Measurements from ENCODE around the gene PRDM16. TPM values are rescaled to one million over a fixed set of nuclear protein-coding genes. Genes with fewer than 3 reads are reported as not detected.
A peak's percentile ranks its signal among the peaks of the same experiment; 100 is the strongest.

Gene PRDM16
- total RNA-seq, 4 donors from 2014 or later: 0.19 to 1.6 (median 0.36) TPM

- DNase-seq (ENCODE audit: low spot score in 2 of 2): peak; percentile 40 to 71
- Histone ChIP-seq H3K4me1 (no peaks in the 10 kb centered on the region), H3K4me3 (no peak overlapping the region), H3K36me3 (no peaks in the 10 kb centered on the region), H3K9me3 (no peaks in the 10 kb centered on the region), H3K27me3 (peaks cover 76% of the 10 kb centered on the region), H3K27ac (no peak overlapping the region)
- whole genome bisulfite sequencing: 57% methylated on average over 4 of the region's 19 CpGs
- no peak for TF ChIP-seq EP300 (IDR thresholded peaks at IDR 0.05)
- TF ChIP-seq, protein P1, sequence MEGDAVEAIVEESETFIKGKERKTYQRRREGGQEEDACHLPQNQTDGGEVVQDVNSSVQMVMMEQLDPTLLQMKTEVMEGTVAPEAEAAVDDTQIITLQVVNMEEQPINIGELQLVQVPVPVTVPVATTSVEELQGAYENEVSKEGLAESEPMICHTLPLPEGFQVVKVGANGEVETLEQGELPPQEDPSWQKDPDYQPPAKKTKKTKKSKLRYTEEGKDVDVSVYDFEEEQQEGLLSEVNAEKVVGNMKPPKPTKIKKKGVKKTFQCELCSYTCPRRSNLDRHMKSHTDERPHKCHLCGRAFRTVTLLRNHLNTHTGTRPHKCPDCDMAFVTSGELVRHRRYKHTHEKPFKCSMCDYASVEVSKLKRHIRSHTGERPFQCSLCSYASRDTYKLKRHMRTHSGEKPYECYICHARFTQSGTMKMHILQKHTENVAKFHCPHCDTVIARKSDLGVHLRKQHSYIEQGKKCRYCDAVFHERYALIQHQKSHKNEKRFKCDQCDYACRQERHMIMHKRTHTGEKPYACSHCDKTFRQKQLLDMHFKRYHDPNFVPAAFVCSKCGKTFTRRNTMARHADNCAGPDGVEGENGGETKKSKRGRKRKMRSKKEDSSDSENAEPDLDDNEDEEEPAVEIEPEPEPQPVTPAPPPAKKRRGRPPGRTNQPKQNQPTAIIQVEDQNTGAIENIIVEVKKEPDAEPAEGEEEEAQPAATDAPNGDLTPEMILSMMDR (IDR thresholded peaks at IDR 0.05): no peak
- TF ChIP-seq POLR2AphosphoS5 (IDR thresholded peaks at IDR 0.05): no peak
- TF ChIP-seq POLR2A (IDR thresholded peaks at IDR 0.05): no peak
Measured at GRCh38 chr1:3038571-3039181, 30.3 kb upstream of the PRDM16 start.

- Histone ChIP-seq H3K27me3 (peaks cover 79% of the 10 kb centered on the region), H3K9me3 (no peaks in the 10 kb centered on the region), H3K4me1 (no peaks in the 10 kb centered on the region), H3K36me3 (no peaks in the 10 kb centered on the region), H3K27ac (no peak overlapping the region), H3K4me3 (no peak overlapping the region)
- DNase-seq (ENCODE audit: low spot score in 2 of 2): peak in 1 of 2 donors; percentile 48
- no peak for TF ChIP-seq EP300 (IDR thresholded peaks at IDR 0.05)
- TF ChIP-seq, protein P1 (IDR thresholded peaks at IDR 0.05): no peak
- no peak for TF ChIP-seq POLR2A (IDR thresholded peaks at IDR 0.05)
- WGBS: 75% methylated on average over 7 of the region's 7 CpGs
Measured at GRCh38 chr1:3040004-3040403, 29.0 kb upstream of the PRDM16 start.

- no peak overlapping the region for H3K4me3 ChIP-seq
- TF ChIP-seq POLR2A (IDR thresholded peaks at IDR 0.05) (no peak), EP300 (IDR thresholded peaks at IDR 0.05) (no peak), POLR2AphosphoS5 (IDR thresholded peaks at IDR 0.05) (no peak)
- TF ChIP-seq, protein P1 (IDR thresholded peaks at IDR 0.05): no peak
- DNase-seq (ENCODE audit: low spot score in 2 of 2): peak in 1 of 2 donors; percentile 55
- H3K36me3 ChIP-seq: no peaks in the 10 kb centered on the region
- H3K27ac ChIP-seq: no peak overlapping the region
- WGBS: 88% methylated on average over 9 of the region's 9 CpGs
- H3K27me3 ChIP-seq: peaks cover 70% of the 10 kb centered on the region
- H3K9me3 ChIP-seq: no peaks in the 10 kb centered on the region
- no peaks in the 10 kb centered on the region for H3K4me1 ChIP-seq
Measured at GRCh38 chr1:3042481-3042880, 26.5 kb upstream of the PRDM16 start.

DNA sequence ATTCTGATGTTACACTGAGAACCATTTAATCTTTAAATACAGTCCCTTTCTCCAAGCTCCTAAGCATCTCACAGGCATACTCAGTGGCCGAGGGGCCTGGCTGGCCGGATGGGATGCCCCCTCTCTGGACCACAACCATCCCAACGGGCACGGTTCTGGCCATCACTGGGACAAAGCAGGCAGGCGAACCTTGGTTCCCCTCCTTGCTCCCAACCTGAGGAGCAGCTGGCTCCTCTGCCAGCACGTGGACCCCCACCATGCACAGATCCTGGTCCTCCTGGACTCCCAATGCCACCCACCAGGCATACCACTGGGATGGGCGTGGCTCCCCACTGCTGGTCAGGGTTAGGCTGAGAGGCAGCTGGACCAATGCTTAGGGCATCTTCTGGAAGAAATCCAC lies 19.8 kb upstream of the PRDM16 start:
- no peak overlapping the region for H3K4me3 ChIP-seq
- peaks cover 55% of the 10 kb centered on the region for H3K27me3 ChIP-seq
- WGBS: 86% methylated on average over 5 of the region's 7 CpGs

GRCh38 chr1:3049905-3050304 lies 19.1 kb upstream of the PRDM16 start:
- Histone ChIP-seq H3K4me1 (no peaks in the 10 kb centered on the region), H3K27ac (no peak overlapping the region), H3K36me3 (no peaks in the 10 kb centered on the region), H3K27me3 (peaks cover 55% of the 10 kb centered on the region), H3K4me3 (no peak overlapping the region), H3K9me3 (no peaks in the 10 kb centered on the region)
- TF ChIP-seq POLR2AphosphoS5 (IDR thresholded peaks at IDR 0.05) (no peak), POLR2A (IDR thresholded peaks at IDR 0.05) (no peak), EP300 (IDR thresholded peaks at IDR 0.05) (no peak)
- TF ChIP-seq, protein P1 (IDR thresholded peaks at IDR 0.05): no peak
- peak; percentile 40 to 67 for DNase-seq (ENCODE audit: low spot score in 2 of 2)
- WGBS: 94% methylated on average over 2 of the region's 2 CpGs

More for the DNA sequence above, 19.8 kb upstream of the PRDM16 start:
- TF ChIP-seq EP300 (IDR thresholded peaks at IDR 0.05): no peak
- no peak for TF ChIP-seq POLR2AphosphoS5 (IDR thresholded peaks at IDR 0.05)
- no peak for TF ChIP-seq POLR2A (IDR thresholded peaks at IDR 0.05)
- TF ChIP-seq, protein P1 (IDR thresholded peaks at IDR 0.05): no peak
- Histone ChIP-seq H3K9me3 (no peaks in the 10 kb centered on the region), H3K4me1 (no peaks in the 10 kb centered on the region), H3K36me3 (no peaks in the 10 kb centered on the region), H3K27ac (no peak overlapping the region)
- DNase-seq (ENCODE audit: low spot score in 2 of 2): peak in 1 of 2 donors; percentile 61
